DMS114 treated with DMSO at 0.1 percent for 48 hours (cell line): ENCODE data around the gene PSMD14.

Experiments
- DNase-seq: peaks from one replicate; lab custom pipeline; 2025; ENCODE audit not compliant: unreplicated experiment; lab: John Stamatoyannopoulos, UW

Gene PSMD14

DNA sequence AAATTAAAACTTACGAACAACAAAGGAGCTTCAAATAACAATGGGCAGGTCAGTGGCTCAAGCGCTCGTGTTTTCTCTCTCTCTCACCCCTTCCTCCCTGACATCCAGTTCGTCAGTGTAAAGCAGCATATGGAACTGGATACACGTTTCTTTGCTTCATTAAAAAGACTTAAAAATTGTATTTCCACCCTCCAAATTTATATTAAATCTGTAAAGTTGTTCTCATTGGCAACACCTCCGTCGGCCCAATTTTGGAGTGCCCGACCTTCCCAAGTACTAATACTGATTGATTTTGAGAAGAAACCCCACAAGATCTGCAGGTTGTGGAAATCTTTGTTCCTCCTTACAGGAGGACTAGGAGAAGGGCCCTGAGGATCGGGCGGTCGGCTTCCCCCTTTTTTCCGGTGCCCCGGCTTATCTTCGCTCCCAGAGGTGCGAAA is 110.1 kb downstream of the PSMD14 start:
- no peak for DNase-seq

GRCh38 chr2:161418715-161419637 is 110.8 kb downstream of the PSMD14 start:
- DNase-seq: no peak

DNA sequence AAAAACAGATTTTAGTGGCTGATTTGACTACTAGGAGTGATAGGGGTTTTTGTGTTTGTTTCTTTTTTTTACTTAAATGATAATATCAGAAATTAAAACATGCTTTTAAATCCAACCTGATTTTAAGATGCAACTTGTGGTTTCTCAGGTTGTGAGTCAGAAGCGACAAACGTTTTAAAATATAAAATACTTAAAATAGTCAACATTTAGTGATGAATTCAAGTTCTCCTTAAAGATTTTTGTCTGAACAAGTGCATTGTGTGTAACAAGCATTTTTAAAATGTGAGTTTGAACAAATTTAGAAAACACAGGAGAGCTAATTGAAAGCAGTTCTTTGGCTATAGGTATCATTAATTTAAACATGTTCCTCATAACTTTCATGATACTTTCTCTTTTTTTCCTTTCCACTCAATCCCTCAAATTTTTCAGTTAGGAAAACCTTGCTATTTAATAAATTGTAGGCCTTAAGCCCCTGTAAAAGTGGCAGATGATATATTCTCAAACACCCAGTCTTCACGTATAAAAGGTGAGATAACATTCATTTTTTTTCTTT is 111.5 kb downstream of the PSMD14 start:
- DNase-seq: no peak

GRCh38 chr2:161420406-161421074 is 112.3 kb downstream of the PSMD14 start:
- DNase-seq: no peak

DNA sequence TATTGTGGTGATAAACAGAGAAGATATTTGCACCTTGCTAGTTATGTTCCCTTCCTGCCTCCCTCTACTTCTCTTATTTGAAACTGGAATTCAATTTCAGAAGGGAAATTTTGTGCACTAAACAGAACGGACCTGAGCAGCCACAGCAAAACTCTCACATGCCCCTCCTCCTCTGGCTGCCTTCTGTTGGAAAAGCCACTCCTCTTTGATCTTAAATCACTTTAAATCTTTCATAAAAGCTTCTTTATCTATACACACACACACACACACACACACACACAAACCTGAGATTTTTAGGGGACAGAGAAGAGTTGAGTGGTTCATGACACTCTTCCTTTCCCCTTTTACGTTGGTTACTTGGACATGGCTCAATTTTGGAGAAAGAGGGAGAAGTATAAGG is 113.5 kb downstream of the PSMD14 start:
- no peak for DNase-seq

- no peak for DNase-seq
These were observed 114.7 kb downstream of the PSMD14 start for GRCh38 chr2:161422816-161423403.

- DNase-seq: no peak
These were observed 115.5 kb downstream of the PSMD14 start for GRCh38 chr2:161423421-161424393.

DNA sequence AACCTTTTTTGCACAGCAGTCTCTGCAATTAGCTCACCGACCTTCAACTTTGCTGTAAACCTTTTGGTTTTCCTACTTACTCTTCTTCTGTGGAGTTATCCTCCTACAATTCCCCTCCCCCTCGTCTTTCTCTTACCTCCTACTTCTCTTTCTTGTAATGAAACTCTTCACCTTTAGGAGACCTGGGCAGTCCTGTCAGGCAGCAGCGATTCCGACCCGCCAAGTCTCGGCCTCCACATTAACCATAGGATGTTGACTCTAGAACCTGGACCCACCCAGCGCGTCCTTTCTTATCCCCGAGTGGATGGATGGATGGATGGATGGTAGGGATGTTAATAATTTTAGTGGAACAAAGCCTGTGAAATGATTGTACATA is 116.2 kb downstream of the PSMD14 start:
- no peak for DNase-seq

DNA sequence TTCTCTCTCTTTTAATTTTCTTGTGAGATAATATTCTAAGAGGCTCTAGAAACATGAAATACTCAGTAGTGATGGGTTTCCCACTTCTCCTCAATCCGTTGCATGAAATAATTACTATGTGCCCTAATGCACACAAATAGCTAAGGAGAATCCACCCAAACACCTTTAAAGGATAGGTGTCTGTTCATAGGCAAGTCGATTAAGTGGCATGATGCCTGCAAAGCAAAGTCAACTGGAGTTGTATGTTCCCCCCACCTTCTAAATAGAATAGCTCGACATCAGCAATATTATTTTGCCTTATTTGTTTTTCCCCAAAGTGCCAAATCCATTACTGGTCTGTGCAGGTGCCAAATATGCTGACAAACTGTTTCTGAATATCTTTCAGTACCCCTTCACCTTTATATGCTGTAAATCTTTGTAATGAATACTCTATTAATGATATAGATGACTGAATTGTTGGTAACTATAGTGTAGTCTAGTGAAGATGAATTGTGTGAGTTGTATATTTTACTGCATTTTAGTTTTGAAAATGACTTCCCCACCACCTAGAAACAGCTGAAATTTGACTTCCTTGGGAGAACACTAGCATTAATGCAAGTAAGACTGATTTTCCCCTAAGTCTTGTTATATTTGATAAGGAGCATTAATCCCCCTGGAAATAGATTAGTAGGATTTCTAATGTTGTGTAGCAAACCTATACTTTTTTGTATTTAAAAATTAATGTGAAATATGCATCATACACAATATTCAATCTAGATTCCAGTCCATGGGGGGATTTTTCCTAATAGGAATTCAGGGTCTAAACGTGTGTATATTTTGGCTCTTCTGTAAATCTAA is 116.9 kb downstream of the PSMD14 start:
- no peak for DNase-seq

GRCh38 chr2:161425728-161426454 is 117.7 kb downstream of the PSMD14 start:
- DNase-seq: no peak

- DNase-seq: no peak
These were observed 118.3 kb downstream of the PSMD14 start for GRCh38 chr2:161426455-161426921.

- no peak for DNase-seq
These were observed 118.9 kb downstream of the PSMD14 start for GRCh38 chr2:161426922-161427663.

DNA sequence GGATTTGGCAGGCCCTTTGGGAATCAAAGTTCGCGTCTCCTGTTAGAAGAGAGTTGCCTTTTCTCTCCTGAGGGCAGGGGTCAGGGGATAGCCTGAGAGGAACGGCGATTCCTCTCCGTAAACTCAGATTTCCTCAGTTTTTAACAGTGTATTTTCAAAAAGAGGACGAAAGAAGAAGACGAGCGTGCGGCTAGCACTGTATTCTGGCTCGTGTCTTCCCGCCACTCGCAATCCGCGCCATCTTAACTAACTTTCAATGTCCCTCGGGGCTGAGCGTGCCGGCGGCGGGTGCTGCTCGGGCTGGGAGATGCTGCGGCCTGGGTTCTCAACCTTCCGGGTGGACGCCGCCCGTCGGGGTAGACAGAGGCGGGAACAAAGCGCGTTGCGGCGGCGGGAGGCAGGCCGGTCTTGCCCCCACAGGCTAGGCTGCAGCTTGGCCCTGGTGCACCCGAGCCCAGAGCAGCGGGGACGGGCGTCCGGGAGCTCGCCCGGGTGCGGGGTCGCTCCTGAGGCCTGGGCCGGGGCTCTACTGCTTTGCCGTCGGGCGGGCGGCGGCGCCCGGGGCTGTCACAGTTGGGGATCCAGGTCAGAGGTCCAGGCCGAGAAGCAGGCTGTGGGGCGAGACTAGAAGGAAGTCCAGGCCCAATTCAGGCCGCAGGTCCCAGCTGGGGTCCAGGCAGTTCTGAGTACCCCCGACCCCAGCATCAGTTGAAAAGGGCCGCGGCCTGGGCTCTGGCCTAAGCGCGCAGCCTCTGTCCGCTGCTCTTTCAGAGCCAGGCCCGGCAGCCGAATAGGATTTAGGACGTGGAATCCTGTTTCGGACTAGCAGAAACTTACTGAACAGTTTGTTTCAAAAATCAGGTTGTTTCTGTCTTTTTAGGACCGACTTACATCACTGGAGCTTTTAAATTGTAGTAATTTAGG is 119.7 kb downstream of the PSMD14 start:
- no peak for DNase-seq

- no peak for DNase-seq
These were observed 122.2 kb downstream of the PSMD14 start for GRCh38 chr2:161430386-161430785.

DNA sequence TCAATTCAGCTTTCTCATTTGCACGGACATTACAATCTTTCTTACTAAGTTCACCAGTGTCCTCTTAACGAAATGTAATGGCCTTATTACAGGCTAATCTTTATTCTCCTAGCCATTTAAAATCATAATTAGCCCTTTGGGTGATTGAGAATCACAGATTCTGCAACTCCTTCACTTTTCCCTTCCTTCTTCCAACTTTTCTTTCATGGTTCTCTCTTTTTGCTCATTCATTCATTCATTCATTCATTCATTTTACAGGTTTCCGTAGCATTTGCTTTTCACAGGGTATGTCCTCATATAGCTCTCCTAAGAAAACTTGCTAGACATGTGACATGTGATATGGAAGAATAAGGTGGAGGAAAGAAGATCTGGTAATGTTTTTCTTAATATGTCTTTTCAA is 123.9 kb downstream of the PSMD14 start:
- no peak for DNase-seq

GRCh38 chr2:161434118-161434517 is 125.9 kb downstream of the PSMD14 start:
- no peak for DNase-seq

DNA sequence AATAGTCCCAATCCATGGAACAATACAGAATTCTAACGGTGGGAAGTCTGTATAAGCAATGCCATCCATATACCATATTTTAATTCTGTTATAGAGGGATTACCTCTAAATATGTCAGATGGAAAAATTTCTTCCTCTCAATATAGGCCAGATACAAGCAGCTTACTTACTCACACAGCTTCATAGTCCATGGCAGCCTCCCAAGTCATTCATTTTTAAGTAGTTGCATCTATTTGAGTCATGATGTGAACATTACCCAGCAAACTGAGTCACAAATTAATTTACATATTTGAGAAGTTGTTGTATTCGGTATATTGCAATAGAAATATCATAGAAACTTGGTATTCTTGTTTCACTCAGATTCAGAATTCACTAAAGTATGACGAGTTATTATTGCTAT is 128.2 kb downstream of the PSMD14 start:
- DNase-seq: no peak
